HTR-8/SVneo (cell line): Measurements from ENCODE around the gene NEURL1B.
"Not testable (repeated sequence)": the region's sequence is repeated elsewhere in the genome, so short reads cannot be mapped to it uniquely, and the experiment has no call there.

ENCODE experiments used
- DNase-seq: peaks from one replicate; pipeline ENCODE4 v3.0.0; 2011; ENCODE audit warnings: low spot score, mixed read lengths; ENCODE audit not compliant: insufficient read length
- FAIRE-seq: peaks from 2 replicates; lab custom pipeline; 2011; peaks lifted over from hg19 to GRCh38; lab: Jason Lieb, UNC

The NEURL1B gene

DNA sequence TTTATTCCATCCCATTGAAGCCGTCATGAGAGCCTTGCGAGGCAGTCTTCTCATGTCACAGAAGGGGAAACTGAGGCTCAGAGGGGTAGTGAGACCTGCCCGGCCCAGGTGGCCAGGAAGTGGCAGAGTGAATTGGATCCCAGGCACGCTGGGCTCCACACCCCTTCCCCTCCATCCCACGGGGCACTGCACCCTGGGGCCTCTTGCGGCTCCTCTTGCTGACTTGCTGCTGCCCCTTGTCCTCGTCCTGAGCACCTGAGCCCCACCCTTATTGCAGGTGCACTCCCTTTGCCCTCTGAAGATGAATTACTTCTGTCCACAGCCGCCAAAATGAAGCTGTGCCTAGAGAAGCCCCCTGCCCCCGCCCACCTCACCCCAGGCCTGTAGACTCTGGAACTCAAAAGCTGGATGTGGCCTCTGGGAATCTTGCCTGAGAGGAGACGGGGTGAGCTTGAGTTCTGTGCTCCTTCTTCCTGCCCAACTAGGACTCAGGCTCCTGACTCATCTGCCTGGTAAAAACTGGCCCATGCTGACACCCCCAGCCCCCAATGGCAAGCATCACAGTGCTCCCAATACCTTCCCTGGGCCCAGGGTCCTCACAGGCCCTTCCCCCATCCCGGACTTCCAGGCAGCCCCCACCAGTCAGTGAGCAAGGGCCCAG, 6.4 kb downstream of the NEURL1B start:
- FAIRE-seq, result no peak
- DNase-seq, result no peak

DNA sequence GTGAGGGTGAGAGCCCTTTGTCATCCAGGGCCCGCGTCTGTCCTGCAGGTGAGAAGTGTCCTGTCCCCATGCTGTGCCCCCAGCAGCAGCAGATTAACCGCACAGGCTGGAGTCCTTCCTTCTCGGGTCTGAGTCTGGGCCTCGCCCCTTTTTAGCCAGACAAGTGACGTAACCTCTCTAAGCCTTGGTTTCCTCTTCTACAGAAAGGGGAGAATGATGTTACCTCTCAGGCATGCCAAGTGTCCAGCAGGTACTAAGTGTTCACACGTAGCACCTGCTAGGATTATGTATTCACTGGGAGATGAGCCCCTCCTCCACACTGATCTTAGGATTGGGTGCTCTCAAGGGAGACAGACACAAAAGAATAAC, 6.9 kb downstream of the NEURL1B start:
- no peak for FAIRE-seq
- no peak for DNase-seq

DNA sequence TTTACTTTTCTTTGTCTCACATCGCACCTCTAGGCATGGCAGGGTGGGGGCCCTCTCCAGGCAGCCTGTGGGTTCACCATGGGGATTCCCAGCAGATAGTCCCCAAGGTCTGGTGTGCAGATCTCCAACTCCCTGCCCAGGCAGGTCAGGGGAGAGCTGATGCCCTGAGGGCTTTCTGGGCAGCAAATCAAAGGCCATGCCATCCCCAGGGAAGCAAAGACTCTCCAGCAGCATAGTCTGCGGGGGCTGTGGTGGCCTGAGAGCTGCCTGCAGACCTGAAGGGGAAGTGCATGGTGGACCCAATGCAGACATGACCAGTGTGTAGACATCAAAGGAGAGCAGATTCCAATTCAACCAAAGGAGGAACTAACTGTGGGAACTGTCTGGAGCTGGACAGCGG, 7.7 kb downstream of the NEURL1B start:
- FAIRE-seq (no peak), DNase-seq (no peak)

DNA sequence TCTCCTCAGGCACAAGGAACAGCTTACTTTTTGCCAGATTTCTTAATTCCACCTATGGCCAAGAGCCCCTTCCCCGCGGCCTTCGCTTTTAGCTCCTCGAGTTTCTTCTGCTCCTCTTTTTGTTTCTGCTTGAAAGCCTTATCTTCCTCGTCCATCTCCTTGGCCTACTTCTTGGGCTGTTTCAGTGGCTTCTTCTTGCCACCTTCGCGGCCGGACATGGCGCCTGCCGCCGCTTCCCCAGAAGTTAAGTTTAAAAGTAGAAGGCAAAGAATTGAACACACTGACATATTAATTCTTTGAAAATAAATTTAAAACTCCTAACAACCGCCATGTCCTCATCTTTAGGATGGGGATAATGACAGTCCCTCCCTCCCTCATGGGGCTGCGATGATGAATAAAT, 15.4 kb downstream of the NEURL1B start:
- FAIRE-seq, DNase-seq: not testable (repeated sequence)

DNA sequence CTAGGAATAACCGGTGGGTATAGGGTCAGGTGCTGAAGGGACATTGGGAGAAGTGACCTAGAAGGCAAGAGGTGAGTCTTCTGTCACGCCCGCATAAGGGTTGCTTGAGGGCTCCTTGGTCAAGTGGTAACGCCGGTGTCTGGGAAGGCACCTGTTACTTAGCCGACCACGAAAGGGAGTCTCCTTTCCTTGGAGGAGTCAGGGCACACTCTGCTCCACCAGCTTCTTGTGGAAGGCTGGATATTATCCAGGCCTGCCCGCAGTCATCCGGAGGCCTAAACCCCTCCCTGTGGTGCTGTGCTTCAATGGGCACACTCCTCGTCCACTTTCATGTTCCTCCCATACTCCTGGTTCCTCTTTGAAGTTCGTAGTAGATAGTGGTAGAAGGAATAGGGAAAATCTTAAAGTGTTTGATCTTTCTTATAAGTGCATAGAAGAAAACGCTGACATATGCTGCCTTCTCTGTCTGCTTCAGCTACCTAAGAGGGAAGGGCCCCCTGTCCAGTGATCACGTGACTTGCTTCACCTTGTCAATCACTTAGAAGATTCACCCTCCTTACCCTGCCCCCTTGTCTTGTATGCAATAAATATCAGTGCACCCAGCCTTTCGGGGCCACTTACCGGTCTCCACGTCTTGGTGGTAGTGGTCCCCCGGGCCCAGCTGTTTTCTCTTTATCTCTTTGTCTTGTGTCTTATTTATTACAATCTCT, 16.6 kb downstream of the NEURL1B start:
- DNase-seq, FAIRE-seq: not testable (repeated sequence)

DNA sequence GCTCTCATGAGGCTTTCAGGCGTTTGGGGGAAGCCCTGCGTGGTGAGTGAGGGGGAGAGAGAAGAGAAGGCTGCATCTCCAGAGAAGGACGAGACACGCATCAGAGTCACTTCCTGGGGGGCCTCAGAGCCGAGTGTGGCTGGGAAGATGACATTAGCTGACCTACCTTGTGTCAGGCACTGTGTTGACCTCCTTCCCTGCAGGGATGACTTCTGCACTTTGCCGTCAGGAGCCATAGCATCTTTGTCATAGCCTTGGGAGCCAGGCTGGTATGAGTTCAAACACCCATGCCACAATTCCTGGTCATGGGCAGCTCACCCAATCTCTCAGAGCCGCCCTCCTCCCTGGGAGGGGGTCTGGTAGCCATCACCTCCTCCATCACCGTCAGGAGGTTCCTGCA, 17.3 kb downstream of the NEURL1B start:
- FAIRE-seq (no peak), DNase-seq (no peak)

DNA sequence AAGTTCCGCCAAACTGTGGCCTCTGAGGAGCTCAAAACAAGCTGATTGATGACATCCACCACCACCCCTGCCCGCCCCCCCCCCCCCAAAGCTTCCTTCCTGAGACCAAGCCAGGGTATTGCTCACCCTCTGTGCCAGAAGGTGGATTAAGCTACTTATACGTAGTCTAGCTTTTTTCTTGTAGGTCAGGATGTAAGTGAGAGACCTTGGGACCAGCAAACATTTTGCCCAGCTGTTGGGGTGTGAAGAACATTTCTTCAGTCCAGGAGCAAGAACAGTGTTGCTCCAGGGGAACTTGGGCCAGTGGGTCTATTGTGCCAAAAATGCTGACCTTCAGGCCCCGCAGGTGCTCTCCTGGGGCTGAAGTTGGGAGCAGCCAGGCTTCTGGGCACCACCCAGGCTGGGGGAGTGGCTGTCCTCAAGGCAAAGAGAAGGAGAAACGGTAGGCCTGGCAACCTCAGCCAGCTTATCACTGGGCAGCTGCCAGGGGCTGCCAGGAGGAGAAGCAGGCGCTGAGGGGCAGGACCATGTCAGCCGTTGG, 18.0 kb downstream of the NEURL1B start:
- DNase-seq, result no peak
- FAIRE-seq, result no peak

DNA sequence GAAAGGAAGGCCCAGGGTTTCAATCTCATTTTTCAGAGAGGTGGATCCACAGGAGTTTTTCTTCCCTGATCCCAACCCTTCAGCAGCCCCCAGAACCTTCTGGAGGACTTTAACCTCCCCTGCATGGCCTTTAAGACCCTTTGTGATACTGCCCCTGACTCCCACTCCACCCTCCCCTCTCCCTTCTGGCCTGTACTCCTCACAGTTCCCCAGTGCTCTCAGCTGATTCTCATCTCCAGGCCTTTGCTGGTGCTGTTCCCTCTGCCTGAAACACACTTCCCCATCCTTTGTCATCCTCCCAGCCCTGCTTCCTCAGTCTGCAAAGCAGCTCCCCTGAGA, 18.5 kb downstream of the NEURL1B start:
- FAIRE-seq (no peak), DNase-seq (no peak)

DNA sequence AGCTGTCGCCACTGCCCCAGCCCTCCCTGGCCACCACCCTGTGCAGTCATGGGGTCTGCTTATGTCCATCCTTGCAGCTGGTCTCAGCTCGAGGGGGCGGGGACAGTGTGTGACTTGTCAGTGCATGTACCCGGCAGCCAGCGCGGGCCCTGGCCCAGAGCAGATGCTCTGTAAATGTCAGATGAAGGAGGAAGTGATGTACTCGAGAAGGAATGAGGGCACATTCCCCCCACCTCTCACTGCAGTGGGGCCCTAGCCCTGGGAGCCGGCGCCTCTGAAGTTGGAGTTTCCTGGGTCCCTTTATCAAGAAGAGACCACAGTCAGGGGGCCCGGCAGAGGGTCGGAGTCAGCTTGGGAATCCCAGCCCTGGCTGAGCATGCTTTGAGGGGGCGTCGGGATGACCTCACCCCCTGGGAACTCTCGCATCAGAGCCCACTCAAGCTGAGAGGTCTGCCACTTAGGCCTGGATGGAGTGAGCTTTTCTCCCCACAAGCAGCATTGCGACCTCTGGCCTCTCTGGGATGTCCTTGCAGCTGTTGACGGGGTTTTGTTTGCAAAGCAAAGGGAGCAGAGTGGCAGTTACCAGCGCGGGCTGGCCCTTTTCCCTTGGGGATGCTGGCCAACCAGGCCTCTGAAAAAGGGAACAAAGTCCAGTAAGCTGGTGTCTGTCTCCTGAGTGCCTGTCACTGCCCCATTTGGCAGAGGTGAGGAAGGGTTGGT, 19.0 kb downstream of the NEURL1B start:
- DNase-seq (peak; percentile 89), FAIRE-seq (peak; percentile 91)

DNA sequence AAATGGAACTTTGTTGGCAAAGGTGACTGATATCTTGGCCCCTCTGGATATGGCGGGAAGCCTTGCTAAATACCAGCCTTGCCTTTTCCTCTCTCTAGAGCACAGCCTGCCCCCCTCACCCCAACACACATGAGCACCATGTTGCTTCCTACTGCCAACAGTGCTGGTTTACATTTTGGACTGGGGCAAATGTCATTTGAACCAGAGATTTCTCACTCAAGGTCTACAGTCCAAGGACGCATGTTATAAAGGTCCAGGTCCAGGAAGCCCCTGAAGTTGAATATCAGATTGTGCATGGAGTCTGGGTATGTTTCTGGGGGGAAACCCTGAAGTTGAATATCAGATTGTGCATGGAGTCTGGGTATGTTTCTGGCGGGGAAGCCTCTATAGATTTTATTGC, 19.9 kb downstream of the NEURL1B start:
- FAIRE-seq (no peak), DNase-seq (no peak)

DNA sequence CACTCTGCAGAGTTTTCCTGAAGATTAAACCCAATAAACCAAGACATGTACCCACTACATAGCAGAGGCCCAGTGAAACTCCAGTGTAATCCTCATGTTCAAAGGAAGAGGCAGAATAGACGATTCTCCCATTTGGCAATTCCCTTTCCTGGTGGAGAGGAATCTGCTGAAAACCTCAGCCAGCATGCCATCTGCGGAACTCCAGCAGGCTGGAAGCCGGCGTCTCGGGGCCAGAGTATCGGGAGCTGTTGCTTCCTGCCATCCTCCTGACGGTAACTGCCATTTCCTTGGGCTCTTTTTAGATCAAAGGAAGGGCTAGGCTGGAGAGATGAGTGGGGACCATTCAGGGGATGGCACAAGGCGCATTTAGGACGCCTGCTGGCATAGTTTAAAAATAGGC, 20.5 kb downstream of the NEURL1B start:
- DNase-seq (no peak), FAIRE-seq (no peak)

DNA sequence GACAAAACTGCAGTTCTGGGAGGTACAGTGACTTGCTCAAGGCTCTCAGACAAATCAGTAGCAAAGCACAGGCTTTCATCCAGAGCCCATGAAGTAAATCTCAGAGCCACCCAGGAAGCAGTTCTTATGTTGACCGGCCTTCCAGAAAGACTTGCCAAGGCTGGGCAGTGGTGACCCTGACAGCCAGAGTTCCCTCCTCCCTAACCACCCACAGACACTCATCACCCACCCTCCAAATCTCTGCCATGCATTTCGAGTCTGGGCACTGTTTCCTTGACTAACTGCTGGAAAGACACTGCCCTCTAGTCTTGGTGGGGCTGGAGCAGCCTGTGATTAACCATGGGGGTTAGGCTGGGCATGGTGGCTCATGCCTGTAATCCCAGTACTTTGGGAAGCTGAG, 21.5 kb downstream of the NEURL1B start:
- no peak for DNase-seq
- no peak for FAIRE-seq

DNA sequence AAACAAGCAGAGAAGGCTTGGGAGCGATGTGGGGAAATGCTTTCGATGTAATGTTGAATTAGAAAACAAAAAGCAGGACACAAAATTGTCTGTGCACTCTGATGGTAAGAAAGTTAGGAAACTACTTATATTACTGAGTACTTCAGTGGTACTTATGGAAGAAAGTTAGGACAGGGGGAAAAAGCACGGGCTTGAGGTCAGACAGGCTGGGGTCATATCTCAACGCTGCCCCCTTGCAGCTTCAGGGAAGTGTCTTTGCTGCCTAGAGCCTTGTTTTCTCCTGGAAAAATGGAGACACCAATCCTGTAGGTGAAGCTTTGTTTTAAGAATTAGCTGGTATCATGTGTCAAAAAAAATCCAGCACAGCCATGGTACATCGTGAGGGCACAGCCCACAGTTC, 23.0 kb downstream of the NEURL1B start:
- no peak for FAIRE-seq
- DNase-seq, result no peak

DNA sequence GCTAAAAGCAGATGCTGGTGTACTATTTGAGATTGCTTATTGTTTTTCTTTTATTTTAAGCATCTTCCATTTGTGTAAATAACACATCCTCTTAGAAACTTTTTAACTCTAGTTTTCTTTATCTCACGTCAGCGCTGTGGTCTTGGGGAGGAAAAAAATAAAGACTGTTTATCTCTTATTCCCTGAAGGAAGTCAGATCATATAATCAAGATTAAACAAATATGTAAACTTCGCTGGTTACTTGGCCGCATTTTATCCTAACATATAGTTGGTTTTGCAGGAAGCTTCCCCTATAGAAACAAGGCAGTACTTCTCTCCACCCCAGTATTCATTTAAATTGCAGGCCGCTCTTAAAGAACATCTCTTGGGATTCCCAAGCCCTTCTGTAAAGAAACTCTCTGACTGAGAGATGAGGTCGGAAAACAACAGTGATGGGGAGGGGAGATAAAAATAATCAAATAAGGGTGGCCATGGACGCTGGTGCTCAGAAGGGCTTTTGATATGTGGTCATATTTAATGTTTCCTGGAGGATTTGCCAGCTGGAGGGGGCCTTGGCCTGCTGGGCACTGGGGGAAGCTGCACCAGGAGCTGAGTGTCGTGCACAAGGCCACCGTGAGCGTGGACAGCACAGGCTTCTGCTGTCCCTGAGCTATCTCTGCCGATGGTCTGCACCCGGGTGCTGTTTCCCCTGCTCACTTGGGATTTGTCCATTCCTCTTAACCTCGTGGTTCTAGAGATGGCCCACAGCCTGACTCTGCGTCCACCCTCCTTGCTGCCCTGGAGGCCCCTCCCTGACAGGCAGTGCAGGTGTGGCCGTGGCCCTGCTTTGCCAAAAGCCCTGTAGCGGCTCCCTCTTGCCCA, 23.8 kb downstream of the NEURL1B start:
- no peak for FAIRE-seq
- no peak for DNase-seq

DNA sequence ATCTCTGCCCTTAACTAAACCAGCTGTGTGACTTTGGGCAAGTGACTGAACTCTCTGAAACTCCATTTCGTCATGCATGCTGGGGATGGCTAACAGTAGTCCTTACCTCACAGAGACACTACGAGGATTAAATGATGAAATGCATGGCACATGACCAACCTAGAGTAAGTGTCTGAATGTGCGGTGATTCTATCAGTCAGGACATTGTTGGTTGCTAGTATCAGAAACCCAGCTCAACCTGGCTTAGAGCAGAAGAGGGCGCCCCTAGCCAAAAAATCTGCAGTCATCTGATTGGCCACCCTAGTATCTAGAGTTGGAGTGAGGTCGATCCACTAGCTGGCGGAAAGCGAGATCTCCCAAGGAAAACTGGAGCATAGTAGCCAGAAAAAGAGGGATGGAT, 25.2 kb downstream of the NEURL1B start:
- FAIRE-seq, result no peak
- no peak for DNase-seq

DNA sequence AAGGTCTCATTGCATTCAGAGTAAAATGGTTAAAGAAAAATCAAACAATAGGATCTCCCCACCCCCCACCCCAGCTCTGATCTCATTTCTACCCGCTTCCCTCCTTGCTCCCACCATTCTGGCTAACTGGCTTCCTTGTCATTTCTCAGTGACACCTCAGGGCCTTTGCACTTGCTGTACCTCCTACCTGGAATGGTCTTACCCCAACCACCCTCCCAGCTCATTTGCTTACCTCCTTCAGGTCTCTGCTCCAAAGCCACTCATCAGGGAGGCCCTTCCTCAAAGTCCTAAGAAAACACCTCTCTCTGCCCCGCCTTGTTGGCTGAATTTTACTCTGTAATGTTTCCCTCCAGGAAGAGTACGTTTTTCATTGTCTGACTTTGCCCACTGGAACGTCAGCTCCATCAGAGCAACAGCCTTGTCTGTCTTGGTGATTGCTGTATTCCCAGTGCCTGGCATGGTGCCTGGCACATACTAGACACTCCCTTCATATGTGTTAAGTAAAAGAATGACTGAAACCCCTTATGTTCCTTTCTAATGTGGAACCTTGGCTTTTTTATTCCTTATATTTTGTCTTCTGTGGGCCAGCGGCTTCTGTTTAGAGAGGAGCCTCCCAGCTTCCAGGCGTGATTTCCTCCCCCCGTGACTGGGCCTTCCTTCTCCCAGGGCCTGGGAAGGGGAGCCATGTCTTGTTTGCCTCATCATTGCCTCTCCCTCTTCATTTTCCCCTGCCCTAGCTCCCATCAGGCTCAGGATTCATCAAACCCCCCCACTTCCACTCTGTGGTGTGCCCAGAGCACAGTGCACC, 26.9 kb downstream of the NEURL1B start:
- no peak for DNase-seq
- FAIRE-seq, result no peak

DNA sequence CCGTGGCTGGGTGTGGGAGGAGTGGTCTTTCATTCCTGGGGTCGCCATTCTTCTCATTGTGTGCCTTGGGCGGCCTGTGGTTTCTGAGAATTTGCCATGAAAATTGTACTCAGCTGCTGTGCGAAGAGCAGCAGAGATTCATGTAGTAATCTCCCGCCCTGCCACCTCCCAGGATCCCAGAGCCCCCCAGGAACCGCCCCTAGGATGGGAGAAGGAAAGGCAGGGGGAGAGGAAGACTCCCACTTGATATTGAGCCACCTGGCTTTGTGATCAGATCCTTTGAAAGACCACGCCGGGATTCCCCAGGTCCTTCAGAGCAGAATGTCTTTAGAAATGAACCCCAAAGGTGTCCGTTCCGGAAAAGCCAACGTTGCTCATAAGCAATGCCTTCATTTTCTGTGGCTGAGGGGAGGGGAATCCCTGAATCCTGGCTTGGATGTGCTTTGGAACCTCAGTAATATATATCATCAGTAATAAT, 27.6 kb downstream of the NEURL1B start:
- no peak for DNase-seq
- no peak for FAIRE-seq

DNA sequence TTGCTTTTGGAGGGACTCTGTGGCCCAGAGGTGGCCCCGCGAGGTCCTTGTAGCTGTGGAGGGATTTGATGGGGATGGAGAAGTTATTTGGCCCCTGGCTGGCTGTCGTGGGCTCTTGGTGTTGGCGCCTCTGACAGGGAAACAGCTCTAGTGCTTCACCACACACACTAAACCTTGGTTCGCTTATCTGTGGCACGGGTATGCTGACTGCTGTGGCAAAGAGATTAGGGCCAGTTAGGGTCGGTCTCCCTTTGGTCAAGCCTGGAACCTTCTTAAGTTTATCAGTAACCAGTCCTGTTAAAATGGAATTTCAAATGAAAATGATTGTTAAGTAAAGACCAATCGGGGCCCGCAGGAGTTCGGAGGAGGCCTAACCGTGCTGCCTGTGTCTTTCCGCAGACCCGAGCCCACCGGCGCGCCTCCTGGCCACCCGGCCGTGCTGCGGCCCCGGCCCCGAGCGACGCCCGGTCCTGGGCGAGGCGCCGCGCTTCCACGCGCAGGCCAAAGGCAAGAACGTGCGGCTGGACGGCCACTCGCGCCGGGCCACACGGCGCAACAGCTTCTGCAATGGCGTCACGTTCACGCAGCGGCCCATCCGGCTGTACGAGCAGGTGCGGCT, 28.4 kb downstream of the NEURL1B start:
- DNase-seq, result no peak
- FAIRE-seq, result no peak

DNA sequence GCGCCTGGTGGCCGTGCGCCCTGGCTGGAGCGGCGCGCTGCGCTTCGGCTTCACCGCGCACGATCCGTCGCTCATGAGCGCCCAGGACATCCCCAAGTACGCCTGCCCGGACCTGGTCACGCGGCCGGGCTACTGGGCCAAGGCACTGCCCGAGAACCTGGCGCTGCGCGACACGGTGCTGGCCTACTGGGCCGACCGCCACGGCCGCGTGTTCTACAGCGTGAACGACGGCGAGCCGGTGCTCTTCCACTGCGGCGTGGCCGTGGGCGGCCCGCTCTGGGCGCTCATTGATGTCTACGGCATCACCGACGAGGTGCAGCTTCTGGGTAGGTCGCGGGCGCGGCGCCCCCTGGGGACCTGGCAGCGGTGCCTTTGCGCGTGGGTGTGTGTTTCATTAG, 28.9 kb downstream of the NEURL1B start:
- DNase-seq (no peak), FAIRE-seq (no peak)
